NCI-H2227 (cell line): ENCODE measurements around the gene CEP41.
"Not testable (repeated sequence)": the region's sequence is repeated elsewhere in the genome, so short reads cannot be mapped to it uniquely, and the experiment has no call there.

Source experiments
- DNase-seq: peaks from one replicate; lab custom pipeline; 2025; ENCODE audit not compliant: unreplicated experiment; lab: John Stamatoyannopoulos, UW

CEP41 gene

DNA sequence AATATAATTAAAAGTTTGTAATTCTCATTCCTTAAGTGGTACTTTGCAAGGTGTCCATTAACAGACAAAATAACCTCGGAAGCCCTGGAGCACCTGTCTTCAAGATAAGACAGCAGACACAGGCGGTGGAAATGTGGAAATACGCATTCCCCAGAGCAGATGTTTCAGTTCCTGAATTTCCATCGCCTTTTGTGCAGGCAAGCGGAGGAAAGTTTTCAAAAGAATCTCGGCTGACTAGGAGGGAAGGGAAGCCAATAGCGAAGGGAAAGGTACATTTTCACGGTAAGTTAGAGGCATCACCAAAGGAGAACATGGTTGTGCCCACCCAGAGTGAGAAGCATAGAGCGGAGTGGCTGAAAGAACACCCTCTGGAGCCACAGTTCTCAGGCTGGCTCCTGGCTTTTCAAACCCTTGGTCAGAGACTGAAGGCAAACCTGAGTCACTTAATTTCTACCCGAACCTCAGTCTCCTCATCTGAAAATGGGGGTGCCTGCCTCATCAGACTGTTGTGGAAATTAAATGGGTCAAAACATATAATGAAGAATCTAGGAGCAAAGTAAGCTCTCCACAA, 46.9 kb downstream of the CEP41 start:
- DNase-seq, result no peak

DNA sequence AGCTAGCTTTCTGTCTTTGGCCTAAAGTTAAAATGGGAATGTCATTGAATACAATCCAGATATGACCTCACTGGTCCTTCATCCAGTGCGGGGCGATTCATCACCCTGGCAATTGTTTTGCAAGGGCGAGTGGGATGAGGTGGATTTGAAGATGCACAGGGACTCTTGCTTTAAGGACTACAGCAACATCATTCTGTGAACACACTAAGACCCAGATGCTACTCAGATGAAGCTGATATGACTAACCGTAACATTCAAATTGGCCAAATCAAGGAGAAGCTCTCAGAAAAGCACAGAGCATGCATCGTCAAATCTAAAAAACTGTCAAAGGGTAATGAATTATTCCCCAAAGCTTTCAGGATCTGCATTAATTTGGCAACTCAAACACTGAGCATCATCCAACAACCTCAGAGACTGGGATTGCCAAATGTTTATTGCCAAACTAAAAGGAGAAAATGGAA, 47.7 kb downstream of the CEP41 start:
- no peak for DNase-seq

DNA sequence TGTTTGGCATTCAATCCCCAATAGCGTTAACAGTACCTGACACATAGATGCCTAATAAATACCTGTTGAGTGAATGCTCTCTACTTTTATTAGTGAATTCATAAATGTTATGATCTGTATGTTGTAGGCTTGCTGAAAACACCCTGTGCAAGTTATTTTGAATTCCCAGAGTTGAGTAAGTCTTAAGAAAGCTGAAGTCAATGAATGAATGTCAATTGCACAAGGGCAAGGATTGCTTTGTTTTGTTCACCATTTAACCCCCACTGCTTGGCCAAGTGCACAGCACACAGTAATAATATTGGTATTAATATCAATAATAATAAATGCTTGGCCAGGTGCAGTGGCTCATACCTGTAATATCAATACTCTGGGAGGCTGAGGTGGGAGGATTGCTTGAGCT, 50.3 kb downstream of the CEP41 start:
- no peak for DNase-seq

DNA sequence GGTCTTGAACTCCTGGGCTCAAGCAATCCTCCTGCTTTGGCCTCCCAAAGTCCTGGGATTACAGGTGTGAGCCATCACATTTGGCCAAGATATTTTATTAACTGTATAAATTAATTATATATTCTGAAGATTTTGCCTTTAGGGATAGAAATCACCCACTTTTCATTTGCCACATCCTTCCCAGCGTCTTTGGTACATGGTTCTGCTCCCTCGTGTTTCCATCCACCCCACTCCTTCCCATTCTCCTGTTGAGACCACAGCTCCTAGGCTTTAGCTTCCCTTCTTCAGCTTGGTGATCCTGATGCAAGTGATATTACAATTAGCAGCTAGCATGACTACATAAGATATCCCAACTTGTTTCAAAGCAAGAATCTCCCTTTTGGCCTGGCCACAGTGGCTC, 52.1 kb downstream of the CEP41 start:
- DNase-seq, result no peak

GRCh38 chr7:130387628-130388403, 53.0 kb downstream of the CEP41 start:
- DNase-seq, result no peak

GRCh38 chr7:130387306-130387627, 53.5 kb downstream of the CEP41 start:
- no peak for DNase-seq

DNA sequence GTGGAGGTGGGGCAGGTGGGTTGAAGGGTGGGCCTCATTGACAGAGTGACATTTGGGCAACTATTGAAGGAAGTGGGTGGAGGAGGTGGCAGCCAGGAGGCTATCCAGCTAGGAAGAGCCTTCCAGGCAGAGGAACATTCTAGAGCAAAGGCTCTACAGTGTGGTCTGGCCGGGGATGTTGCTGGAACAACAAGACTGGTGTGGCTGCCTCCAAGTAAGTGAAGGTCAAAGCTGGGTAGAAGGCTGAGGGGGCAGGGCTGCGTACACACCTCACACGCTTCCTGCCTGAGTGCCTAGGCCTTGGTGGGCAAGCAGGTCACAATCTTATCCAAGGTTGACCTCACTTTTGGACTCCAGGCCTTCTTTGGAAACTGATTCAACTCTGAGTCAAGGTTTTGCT, 53.9 kb downstream of the CEP41 start:
- DNase-seq, result no peak

- DNase-seq, result no peak
Observed at GRCh38 chr7:130385600-130386066, 55.2 kb downstream of the CEP41 start.

DNA sequence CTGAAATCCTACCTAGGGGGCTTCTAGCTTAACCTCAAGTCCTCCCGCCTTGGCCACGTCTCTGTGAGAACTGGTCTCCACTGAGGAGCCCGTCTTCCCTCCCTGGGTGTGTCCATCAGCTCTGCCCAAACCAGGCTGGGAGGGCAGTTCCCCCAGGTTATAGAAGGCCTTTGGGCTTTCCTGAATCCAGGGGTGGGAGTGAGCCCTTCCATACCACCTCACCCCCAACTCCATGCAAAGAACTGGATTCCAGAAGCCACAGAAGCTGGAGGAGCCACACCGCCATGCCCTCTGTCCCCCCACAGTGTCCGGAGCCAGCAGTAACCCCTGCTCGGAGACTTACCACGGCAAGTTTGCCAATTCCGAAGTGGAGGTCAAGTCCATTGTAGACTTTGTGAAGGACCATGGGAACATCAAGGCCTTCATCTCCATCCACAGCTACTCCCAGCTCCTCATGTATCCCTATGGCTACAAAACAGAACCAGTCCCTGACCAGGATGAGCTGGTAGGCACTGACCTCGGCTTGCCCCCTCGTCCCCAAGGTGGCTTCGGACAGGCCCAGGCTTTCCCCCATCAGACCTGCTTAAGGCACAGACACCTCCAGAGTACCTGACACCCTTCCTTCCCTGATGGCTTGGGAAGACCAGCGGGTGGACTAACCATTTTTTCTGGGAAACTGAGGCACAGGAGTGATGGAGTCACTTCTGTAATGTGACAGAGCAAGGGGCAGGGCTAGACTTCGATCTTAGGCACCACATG, 55.8 kb downstream of the CEP41 start:
- DNase-seq, result no peak

DNA sequence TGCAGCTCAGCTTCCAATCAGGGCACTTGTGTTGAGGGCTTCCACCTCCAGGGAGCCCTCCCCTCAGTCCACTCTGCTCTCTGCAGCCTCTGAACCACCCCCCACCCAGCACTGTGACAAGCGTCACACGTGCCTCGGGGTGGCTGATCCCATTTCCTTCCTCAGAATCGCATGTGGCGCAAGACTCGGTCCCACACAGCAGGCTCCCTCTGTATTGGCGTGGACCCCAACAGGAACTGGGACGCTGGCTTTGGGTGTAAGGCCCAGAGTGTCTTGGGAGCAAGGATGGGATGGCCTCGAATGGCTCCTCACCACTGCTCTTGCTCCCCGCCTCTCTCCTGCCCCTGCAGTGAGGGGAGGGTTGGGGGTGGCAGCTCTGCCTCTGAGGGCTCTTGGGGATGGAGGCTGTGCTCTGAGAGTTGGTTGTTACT, 56.4 kb downstream of the CEP41 start:
- no peak for DNase-seq

GRCh38 chr7:130383187-130383980, 57.4 kb downstream of the CEP41 start:
- DNase-seq, result no peak

- no peak for DNase-seq
Observed at GRCh38 chr7:130381468-130382312, 59.1 kb downstream of the CEP41 start.

DNA sequence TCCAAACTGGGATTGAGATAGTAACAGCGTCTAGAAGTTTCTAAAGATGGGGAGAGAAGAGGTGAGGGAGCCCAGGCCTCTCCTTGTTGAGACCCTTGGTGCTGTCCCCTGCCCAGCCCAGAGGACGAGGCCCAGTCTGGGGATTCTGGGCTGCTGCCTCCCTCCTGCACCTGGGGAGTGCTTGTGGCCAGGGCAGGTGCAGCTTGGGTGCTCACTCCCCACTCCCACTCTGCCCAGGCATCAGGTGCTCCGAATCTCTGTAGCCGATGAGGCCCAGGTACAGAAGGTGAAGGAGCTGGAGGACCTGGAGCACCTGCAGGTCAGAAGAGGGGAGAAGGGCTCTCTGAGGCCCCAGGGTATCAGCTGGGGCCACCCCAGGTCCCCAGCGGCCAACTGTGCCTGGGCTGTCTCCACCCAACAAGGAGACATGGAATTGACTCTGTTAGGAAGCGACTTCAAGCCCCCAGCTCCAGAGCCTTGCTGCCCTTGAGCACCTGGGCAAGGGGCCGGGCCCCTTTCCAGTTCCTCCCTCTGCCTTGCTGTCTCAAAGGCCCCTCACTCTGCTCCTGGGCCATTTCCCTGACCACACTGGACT, 59.9 kb downstream of the CEP41 start:
- no peak for DNase-seq

- DNase-seq, result no peak
Observed at GRCh38 chr7:130379921-130380860, 60.6 kb downstream of the CEP41 start, which contains the start of gene CPA1. Gene CPA1, plus strand, starts transcription at chr7:130380494. Its CDS starts 27 bp downstream, at chr7:130380521.

- no peak for DNase-seq
Observed at GRCh38 chr7:130379532-130379920, 61.3 kb downstream of the CEP41 start.

DNA sequence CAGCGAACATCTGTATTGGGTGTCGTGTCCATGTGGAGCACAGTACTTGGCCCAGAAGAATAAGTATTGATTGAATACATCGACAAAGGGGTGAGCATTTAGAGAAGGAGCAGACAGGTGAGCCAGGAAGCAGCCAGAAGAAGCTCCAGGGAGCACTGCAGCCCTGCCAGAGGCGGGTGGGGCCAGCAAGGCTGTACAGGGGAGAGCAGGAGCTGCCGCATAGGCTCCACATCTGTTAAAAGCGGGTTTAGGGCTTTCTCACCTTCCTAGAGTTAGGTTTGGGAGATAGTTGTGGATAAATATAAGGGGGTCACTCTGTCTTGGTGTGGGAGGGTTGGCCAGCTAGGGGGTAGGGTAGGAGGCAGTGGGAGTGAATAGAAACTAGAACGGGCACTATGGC, 61.8 kb downstream of the CEP41 start:
- DNase-seq, result no peak

GRCh38 chr7:130377178-130377577, 63.6 kb downstream of the CEP41 start:
- no peak for DNase-seq

DNA sequence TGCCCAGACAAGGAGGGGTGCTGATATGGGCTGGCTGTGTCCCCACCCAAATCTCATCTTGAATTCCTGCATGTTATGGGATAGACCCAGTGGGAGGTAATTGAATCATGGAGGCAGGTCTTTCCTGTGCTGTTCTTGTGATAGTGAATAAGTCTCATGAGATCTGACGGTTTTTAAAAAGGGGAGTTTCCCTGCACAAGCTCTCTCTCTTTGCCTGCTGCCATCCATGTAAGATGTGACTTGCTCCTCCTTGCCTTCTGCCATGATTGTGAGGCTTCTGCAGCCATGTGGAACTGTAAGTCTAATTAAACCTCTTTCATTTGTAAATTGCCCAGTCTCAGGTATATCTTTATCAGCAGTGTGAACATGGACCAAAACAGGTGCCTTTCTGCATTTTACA, 64.4 kb downstream of the CEP41 start:
- not testable (repeated sequence) for DNase-seq

- DNase-seq, result no peak
Observed at GRCh38 chr7:130374507-130374906, 66.3 kb downstream of the CEP41 start.
